ENCODE results near the gene SUV39H1. TPM values are rescaled to one million over a fixed set of nuclear protein-coding genes. Genes with fewer than 3 reads are reported as not detected.

The SUV39H1 gene
- total RNA-seq, 1 donor from 2014 or later = 10.8 TPM

DNA sequence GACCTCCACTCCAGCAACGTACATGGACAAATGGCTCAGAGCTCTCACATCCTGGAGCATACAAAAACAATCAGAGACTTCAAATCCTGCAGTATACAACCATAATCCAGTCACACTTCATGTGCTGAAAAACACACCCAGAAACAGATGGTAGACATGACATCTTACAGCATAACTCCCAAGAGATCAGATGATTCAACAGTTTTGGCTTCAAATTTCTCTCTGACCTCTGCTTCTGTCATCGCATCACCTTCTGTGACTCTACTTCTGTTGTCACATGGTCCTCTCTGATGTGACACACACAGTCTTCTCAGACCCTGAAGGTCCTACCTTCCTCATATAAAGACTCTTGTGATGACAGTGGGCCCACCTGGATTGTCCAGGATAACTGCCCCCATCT lies 18.5 kb downstream of the SUV39H1 start:
- H3K36me3 Mint-ChIP-seq (ENCODE audit: low read depth) = no peaks in the 10 kb centered on the region
- ATAC-seq (ENCODE audit: low read depth) (no peak), DNase-seq (no peak)
- H3K27me3 Mint-ChIP-seq = no peaks in the 10 kb centered on the region
- CTCF ChIA-PET = no interaction called here
- H3K4me1 Mint-ChIP-seq = no peaks in the 10 kb centered on the region
- POLR2A ChIA-PET = no interaction called here
- no peak overlapping the region for H3K27ac Mint-ChIP-seq
- no peak overlapping the region for H3K4me3 Mint-ChIP-seq
- intact Hi-C loops (cut with micrococcal nuclease) = no loop called here
- TF ChIP-seq, protein P1, sequence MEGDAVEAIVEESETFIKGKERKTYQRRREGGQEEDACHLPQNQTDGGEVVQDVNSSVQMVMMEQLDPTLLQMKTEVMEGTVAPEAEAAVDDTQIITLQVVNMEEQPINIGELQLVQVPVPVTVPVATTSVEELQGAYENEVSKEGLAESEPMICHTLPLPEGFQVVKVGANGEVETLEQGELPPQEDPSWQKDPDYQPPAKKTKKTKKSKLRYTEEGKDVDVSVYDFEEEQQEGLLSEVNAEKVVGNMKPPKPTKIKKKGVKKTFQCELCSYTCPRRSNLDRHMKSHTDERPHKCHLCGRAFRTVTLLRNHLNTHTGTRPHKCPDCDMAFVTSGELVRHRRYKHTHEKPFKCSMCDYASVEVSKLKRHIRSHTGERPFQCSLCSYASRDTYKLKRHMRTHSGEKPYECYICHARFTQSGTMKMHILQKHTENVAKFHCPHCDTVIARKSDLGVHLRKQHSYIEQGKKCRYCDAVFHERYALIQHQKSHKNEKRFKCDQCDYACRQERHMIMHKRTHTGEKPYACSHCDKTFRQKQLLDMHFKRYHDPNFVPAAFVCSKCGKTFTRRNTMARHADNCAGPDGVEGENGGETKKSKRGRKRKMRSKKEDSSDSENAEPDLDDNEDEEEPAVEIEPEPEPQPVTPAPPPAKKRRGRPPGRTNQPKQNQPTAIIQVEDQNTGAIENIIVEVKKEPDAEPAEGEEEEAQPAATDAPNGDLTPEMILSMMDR (IDR thresholded peaks at IDR 0.05) = no peak
- no peaks in the 10 kb centered on the region for H3K9me3 Mint-ChIP-seq

DNA sequence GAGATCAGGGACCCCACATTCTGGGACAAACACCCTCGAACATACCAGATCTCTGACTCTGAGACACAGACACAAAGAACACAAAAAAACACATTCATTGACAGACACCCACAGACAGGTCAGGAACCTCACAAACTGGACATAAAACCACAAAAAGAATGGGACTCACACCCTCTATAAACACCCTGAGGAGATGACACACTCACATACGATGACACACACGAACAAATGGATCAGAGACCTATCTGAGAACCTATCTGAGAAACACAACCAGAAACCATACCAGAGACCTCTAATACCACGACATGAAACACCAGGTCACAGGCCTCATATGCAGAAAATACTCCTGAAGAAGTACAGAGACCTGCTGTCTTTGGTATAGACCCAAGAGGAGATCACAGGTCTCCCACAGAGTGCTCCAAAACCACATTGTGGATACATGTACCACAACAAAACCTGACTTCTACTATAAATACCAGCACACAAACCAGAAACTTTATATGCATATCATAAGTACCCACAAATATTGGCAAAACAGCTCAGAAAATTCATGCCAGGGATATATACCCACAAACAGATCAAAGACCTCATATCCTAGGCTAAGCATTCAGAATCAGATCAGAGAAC lies 19.5 kb downstream of the SUV39H1 start:
- no peaks in the 10 kb centered on the region for H3K9me3 Mint-ChIP-seq
- TF ChIP-seq, protein P1 (IDR thresholded peaks at IDR 0.05) = no peak
- no peaks in the 10 kb centered on the region for H3K4me1 Mint-ChIP-seq
- no peak overlapping the region for H3K4me3 Mint-ChIP-seq
- no peaks in the 10 kb centered on the region for H3K27me3 Mint-ChIP-seq
- intact Hi-C loops (cut with micrococcal nuclease) = no loop called here
- CTCF ChIA-PET = no interaction called here
- DNase-seq = no peak
- POLR2A ChIA-PET = no interaction called here
- no peak overlapping the region for H3K27ac Mint-ChIP-seq
- no peaks in the 10 kb centered on the region for H3K36me3 Mint-ChIP-seq (ENCODE audit: low read depth)
- no peak for ATAC-seq (ENCODE audit: low read depth)

DNA sequence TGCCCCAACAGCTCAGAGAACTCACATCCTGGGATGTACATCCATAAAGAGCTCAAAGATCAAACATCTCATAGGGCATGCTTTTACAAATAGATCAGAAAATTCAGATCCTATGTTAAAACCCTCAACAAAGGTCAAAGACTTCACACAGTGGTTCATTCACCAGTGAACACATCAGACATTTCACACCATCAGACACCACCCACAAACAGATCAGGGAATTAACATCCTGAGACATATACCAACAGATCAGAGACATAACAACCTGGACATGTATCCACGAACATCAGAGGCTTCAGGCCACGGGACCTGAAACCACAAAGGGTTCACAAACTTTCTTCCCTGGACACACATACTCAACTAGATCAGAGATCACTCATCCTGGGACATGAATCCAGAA lies 23.4 kb downstream of the SUV39H1 start:
- intact Hi-C loops (cut with micrococcal nuclease) = no loop called here
- CTCF ChIA-PET = no interaction called here
- no peak overlapping the region for H3K27ac Mint-ChIP-seq
- no peaks in the 10 kb centered on the region for H3K4me1 Mint-ChIP-seq
- TF ChIP-seq, protein P1 (IDR thresholded peaks at IDR 0.05) = no peak
- DNase-seq = no peak
- no peak for ATAC-seq (ENCODE audit: low read depth)
- H3K9me3 Mint-ChIP-seq = no peaks in the 10 kb centered on the region
- POLR2A ChIA-PET = no interaction called here
- H3K36me3 Mint-ChIP-seq (ENCODE audit: low read depth) = no peaks in the 10 kb centered on the region
- no peaks in the 10 kb centered on the region for H3K27me3 Mint-ChIP-seq
- no peak overlapping the region for H3K4me3 Mint-ChIP-seq

DNA sequence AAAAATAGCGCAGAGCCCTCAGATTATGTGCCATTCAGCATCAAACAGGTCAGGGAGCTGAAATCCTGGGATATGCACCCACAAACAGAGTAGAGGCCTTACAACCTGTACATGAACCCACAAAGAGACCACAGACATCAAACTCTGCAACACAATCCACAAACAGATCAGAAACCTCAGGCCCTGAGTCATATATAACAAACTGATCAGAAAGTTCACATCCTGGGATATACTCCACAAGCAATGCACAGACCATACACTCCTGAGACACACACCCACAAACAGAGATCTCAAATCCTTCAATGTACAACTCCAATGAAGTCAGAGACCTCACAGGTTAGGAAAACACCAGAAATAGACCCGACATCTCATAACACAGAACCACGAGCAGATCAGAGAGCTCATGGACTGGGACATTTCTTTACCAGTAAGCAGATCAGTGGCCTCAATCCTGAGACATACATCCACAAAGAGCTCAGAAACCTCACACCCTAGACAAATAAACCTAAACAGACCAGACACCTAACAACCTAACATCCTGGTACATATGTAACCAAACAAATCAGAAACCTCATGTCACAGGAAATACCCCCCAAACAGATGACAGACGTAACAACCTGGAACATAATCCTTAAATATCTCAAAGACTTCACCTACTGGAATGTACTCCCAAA lies 24.2 kb downstream of the SUV39H1 start:
- H3K4me3 Mint-ChIP-seq = no peak overlapping the region

DNA sequence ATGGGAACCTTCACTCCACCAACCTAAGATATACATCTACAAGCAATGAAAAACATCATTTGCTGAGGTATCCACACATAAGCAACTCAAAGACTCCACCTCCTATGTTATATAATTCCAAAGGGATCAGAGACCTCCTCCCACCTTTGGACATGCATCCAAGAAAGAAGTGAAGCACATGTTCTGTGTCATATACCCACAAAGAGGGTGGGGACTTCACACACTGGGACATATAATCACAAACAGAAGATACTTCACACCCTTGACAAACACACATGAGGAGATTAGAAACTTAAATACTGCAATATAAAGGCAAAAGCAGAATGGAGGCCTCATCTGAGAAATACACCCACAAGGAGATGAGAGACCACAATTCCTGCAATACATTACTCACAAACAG lies 25.4 kb downstream of the SUV39H1 start:
- Mint-ChIP-seq H3K9me3 (no peaks in the 10 kb centered on the region), H3K4me3 (no peak overlapping the region), H3K27ac (no peak overlapping the region), H3K36me3 (ENCODE audit: low read depth) (no peaks in the 10 kb centered on the region), H3K4me1 (no peaks in the 10 kb centered on the region), H3K27me3 (no peaks in the 10 kb centered on the region)
- ATAC-seq (ENCODE audit: low read depth) = no peak
- ChIA-PET CTCF (no interaction called here), POLR2A (no interaction called here)
- intact Hi-C loops (cut with micrococcal nuclease) = no loop called here
- DNase-seq = no peak
- TF ChIP-seq, protein P1 (IDR thresholded peaks at IDR 0.05) = no peak

More for the DNA sequence above, 24.2 kb downstream of the SUV39H1 start:
- H3K27ac Mint-ChIP-seq = no peak overlapping the region
- no peaks in the 10 kb centered on the region for H3K36me3 Mint-ChIP-seq (ENCODE audit: low read depth)
- no peaks in the 10 kb centered on the region for H3K9me3 Mint-ChIP-seq
- TF ChIP-seq, protein P1 (IDR thresholded peaks at IDR 0.05) = no peak
- POLR2A ChIA-PET = no interaction called here
- H3K27me3 Mint-ChIP-seq = no peaks in the 10 kb centered on the region
- DNase-seq = no peak
- intact Hi-C loops (cut with micrococcal nuclease) = no loop called here
- H3K4me1 Mint-ChIP-seq = no peaks in the 10 kb centered on the region
- no peak for ATAC-seq (ENCODE audit: low read depth)
- CTCF ChIA-PET = no interaction called here
